ENCODE data around the gene SNRPD1.
"Not testable (repeated sequence)": the region's sequence is repeated elsewhere in the genome, so short reads cannot be mapped to it uniquely, and the experiment has no call there.

The SNRPD1 gene

GRCh38 chr18:21612125-21613039 lies at the start of gene SNRPD1:
TSS of gene SNRPD1 (plus strand) at chr18:21612314. CDS start at chr18:21612430, 116 bp downstream.
- peak; percentile 83 to 85 for DNase-seq (ENCODE audit: low read depth in 2 of 2)

GRCh38 chr18:21571772-21572171 lies 40.3 kb upstream of the SNRPD1 start:
- no peak for DNase-seq (ENCODE audit: low read depth in 2 of 2)

- DNase-seq (ENCODE audit: low read depth in 2 of 2), result no peak
Measured at GRCh38 chr18:21575656-21576055, 36.5 kb upstream of the SNRPD1 start.

DNA sequence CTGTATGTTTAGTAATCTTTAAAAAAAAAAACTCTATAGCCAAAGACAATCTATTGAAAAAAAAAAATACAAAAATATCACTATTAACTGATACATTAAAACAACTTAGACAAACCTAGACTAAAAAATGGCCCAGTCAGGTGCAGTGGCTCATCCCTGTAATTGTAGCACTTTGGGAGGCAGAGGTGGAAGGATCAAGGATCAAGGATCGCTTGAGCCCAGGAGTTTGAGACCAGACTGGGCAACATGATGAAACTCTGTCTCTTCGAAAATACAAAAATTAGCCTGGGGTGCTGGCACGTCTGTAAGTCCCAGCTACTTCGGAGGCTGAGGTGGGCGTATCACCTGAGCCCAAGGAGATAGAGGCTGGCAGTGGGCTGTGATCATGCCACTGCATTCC lies 27.7 kb upstream of the SNRPD1 start:
- no peak for DNase-seq (ENCODE audit: low read depth in 2 of 2)

DNA sequence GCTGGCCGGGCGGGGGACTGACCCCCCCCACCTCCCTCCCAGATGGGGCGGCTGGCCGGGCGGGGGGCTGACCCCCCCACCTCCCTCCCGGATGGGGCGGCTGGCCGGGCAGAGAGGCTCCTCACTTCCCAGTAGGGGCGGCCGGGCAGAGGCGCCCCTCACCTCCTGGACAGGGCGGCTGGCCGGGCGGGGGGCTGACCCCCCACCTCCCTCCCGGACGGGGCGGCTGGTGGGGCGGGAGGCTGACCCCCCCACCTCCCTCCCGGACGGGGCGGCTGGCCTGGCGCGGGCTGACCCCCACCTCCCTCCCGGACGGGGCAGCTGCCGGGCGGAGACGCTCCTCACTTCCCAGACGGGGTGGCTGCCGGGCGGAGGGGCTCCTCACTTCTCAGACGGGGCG lies 19.8 kb upstream of the SNRPD1 start:
- not testable (repeated sequence) for DNase-seq (ENCODE audit: low read depth in 2 of 2)

DNA sequence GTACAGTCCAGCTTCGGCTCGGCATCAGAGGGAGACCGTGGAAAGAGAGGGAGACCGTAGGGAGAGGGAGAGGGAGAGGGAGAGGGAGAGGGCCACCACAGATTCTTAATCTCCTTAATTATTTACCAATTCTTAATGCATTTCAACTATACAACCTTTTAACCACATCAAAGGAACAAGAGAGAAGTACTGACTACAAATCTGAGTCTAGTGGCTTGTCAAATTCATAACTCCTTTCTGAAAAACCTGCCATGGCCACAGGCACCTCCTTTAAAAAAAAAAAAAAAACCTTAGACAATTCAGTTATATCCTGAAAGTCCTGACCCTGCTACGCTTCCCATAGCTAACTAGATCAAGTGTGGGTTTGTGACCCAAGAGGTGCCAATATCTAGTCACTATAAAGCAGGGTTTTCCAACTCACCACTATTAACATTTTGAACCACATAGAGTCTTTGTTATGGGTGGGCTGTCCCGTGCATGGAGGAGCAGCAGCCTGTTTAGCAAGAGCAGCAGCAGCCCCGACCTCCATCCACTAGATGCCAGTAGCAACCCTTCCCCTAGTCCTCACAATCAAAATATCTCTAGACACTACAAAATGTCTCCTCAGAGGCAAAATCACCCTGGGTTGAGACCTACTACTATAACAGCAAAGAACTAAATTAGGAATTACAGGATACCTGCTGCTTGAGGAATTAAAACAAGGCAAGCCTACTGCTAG lies 18.4 kb upstream of the SNRPD1 start:
- DNase-seq (ENCODE audit: low read depth in 2 of 2), result no peak

- DNase-seq (ENCODE audit: low read depth in 2 of 2), result no peak
Measured at GRCh38 chr18:21597620-21598019, 14.5 kb upstream of the SNRPD1 start.

- DNase-seq (ENCODE audit: low read depth in 2 of 2), result no peak
Measured at GRCh38 chr18:21598726-21599584, 13.2 kb upstream of the SNRPD1 start.

DNA sequence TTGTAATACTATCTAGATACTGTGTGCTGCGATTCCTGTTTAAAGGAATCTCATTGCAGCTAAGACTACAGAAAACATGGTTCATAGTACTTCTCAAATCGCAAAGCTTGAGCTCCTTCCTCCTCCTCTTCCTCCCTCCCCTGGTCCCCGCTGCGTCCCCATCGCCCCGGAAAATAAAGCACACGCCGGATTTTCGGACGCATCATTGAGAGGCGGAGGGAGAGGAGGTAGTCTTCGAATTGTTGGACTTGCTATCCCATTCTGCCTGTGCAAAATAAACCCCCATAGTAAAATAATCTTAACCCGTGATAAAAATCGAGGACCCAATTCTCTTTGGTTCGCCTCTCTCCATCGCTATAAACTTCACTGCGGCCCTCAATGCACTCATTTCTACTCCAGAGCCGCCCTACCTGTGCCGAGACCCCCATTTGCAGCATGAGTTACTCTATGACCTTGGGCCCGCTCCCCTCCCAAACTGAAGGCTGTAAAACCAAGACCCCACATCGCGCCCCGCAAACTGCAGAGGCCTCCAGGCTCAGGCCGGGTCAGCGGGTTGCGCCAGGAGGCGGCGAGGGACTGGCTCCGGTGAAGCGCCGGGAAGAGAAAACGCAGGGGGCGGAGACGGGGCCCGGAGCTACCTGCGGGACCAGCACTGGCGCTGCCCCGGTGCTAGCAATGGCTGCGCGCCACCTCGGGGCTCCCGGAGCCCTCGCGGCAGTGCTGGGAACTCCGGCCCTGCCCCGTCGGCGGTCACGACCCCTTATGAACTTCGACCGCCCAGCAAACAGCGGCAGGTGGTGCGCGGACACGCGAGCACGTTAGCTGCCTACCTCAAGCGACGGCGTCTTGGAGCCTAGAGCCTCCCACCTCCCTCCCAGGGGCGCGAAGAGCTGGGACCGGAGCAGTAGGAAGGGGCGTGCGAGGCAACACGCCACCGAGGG lies 12.3 kb upstream of the SNRPD1 start:
- DNase-seq (ENCODE audit: low read depth in 2 of 2), result peak in 1 of 2 donors; percentile 43

- peak; percentile 91 to 93 for DNase-seq (ENCODE audit: low read depth in 2 of 2)
Measured at GRCh38 chr18:21600526-21601410, 11.3 kb upstream of the SNRPD1 start, which contains the start of gene ESCO1. TSS of gene ESCO1 (minus strand) at chr18:21600704. CDS start at chr18:21574843, 25,861 bp downstream.

GRCh38 chr18:21602299-21602587 lies 9.9 kb upstream of the SNRPD1 start:
- DNase-seq (ENCODE audit: low read depth in 2 of 2), result no peak

DNA sequence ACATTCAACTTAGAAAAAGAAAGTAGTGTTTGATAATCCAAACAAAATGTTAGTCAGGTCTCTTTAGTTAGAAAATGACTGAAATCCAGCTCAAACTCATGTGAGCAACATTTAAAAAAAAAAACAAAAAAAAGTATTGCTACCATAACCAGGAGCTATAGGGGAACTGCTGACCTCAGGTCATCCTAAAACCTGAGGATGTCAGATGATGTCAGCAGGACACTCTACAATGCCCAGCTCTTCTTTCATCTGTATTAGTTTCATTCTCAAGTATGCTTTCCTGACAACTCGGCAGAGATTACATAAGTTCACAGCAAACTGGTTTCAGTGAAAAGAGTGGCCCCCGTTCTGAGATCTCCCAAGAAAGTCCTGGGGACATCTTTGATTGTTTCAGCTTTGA lies 7.4 kb upstream of the SNRPD1 start:
- no peak for DNase-seq (ENCODE audit: low read depth in 2 of 2)

DNA sequence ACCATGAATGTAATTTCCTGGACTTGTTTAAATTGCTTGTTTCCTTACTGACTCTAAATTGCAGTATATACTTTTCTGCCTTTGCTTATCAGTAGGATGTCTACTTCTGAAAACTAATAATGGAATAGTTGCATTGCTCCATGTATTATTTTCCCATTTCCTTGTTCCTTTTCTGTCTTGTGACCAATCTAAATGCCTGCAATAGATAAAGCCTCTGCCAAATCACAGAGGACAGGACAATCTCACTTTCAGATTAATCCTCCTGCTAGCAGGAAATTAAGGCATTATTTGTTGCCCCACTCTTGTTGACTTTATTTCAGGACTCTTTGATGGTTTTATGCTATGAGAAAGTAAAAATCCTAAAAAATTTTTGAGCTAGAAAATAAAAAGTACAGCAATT lies 6.9 kb upstream of the SNRPD1 start:
- DNase-seq (ENCODE audit: low read depth in 2 of 2), result no peak

DNA sequence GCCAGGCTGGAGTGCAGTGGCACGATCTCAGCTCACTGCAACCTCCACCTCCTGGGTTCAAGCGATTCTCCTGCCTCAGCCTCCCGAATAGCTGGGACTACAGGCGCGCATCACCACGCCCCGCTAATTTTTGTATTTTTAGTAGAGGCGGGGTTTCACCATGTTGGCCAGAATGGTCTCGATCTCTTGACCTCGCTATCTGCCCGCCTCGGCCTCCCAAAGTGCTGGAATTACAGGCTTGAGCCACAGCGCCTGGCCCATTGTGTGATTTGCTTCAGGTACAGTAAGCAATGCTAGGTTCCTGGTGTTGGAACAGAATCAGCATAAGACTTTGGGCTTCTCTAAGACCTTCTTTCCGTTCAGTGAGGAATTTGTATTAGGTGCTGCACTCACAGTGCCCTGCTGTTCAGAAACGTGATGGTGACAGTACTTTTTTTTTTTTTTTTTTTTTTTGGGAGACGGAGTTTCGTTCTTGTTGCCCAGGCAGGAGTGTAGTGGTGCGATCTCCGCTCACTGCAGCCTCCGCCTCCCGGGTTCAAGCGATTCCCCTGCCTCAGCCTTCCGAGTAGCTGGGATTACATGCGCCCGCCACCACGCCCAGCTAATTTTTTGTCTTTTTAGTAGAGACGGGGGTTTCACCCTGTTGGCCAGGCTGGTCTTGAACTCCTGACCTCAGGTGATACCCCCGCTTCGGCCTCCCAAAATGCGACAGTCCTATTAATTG lies 551 bp upstream of the SNRPD1 start:
- DNase-seq (ENCODE audit: low read depth in 2 of 2), result not testable (repeated sequence)

GRCh38 chr18:21621640-21622039 lies 9.5 kb downstream of the SNRPD1 start:
- not testable (repeated sequence) for DNase-seq (ENCODE audit: low read depth in 2 of 2)

DNA sequence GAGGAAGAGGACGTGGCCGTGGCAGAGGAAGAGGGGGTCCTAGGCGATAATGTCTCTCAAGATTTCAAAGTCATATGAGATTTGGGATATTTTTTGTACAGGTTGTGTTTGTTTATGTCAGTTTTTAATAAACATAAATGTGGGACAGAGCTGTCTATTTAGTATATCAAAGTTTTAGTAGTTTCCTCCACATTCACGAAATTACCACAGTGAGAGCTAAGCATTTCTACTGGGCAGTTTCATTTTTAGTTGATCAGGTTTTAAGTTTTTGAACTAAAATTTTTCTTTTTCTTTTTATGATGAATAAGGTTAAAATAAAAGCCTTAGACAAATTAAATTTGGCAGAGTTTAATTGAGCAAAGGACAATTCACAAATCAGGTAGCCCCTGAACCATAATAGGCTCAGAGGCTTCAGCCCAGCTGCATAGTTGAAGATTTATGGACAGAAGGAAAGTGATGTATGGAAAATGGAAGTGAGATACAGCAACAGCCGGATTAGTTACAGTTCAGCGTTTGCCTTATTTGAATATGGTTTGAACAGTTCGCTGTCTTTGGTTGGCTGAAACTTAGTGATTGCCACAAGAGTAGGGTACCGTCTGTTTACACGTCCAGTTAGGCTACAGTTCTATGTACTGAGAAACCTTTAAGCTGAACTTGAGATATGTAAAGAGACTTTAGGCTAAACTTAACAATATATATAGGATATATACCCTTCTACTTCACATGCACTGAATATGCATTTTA lies 17.1 kb downstream of the SNRPD1 start:
- no peak for DNase-seq (ENCODE audit: low read depth in 2 of 2)

DNA sequence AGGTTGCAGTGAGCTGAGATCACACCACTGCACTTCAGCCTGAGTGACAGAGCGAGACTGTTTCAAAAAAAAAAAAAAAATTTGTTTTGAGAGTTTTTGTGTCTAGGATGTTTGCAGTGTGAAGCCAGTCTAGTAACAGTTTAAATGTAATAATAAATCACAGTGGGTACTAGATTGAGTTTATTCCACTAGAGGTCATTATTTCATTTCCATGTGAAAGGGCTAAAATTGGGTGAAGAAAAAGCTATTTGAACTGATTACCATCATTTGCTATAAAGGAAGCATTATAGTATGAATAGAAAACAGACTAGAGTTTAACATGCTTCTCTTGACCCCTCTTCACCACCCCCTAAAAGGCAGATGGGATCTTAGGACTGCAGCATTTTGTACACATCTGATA lies 20.3 kb downstream of the SNRPD1 start:
- DNase-seq (ENCODE audit: low read depth in 2 of 2), result no peak

DNA sequence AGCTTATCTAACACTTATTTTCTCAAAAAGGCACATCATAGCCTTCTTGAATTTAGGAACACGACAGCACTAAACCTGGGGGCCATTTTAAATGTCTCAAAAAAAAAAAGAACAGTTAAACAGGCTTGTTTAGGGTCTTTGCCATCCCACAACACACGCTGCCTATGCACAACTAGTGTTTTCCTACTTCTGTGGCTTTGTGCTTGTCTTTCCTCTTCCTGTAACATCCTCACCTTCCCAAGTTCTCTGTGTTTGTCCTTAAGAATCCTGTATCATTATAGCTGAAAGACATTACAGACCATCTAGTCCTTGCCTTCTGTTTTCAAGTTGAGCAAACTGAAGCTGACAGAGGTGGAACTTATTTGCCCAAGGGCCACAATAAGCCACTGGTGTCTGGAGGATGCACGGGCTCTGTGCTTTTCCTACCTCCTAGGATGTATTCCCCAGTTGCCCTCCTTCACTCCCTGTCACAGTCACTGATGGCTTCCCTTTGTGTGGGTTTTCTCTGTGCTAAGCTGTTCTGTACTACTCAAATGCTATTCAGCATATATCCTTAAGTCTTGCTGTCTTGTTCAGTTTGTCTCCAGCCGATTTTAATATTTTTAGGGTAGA lies 22.6 kb downstream of the SNRPD1 start:
- no peak for DNase-seq (ENCODE audit: low read depth in 2 of 2)

Data from stimulated activated CD8-positive, alpha-beta memory T cell treated with anti-CD3 and anti-CD28 coated beads, Interleukin-2, amount 100 ng/mL, for 48 hours (primary cell).